ENCODE results near the gene ZNF365. TPM values are rescaled to one million over a fixed set of nuclear protein-coding genes. Genes with fewer than 3 reads are reported as not detected.

Gene ZNF365
- total and polyA plus RNA-seq, 9 of the 15 experiments (the other 6 are each of a cell fraction or from before 2014, with no cell fraction given): 0.03 to 0.04 TPM; not detected in 7

DNA sequence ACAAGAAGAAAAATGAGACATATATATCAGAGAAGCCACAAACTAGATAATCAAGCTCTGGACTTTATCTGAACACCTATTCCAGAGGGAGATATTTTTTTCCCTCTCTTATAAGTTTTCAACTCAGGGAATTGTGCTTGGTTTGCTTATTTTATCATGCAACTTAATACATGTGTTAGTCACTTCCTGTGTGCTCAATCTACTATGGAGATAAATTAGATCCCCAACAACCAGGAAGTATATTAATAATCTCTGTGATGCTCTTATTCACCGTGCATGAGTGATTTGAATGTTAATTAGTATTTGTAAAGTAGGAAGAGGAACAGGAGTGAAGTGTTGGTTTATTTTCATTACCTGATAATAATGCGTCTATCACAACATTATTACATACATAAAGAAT, 38.8 kb upstream of the ZNF365 start:
- no peak for DNase-seq (ENCODE audit: extremely low read depth in 1 of 4, low spot score in 3 of 4)
- Histone ChIP-seq H4K20me1 (replicated peaks; ENCODE audit: control insufficient read depth, insufficient read depth, low read length) (no peaks in the 10 kb centered on the region), H3K27me3 (ENCODE audit: control insufficient read depth in 2 of 2, insufficient read depth in 2 of 2, low read length in 2 of 2) (no peaks in the 10 kb centered on the region), H3K4me2 (ENCODE audit: insufficient read depth, low read length) (no peak overlapping the region), H2AFZ (ENCODE audit: low read depth, low read length) (no peak overlapping the region), H3K4me1 (replicated peaks in 1 of 2; ENCODE audit: control insufficient read depth in 2 of 2, insufficient read depth in 2 of 2, low read length in 2 of 2) (no peaks in the 10 kb centered on the region), H3K4me3 (no peak overlapping the region), H3K9ac (ENCODE audit: insufficient read depth in 1 of 2, low read depth in 2 of 2, low read length in 2 of 2) (no peak overlapping the region), H3K27ac (ENCODE audit: extremely low read depth, low read depth, low read length) (no peak overlapping the region), H3K79me2 (ENCODE audit: control insufficient read depth, insufficient read depth, low read length) (no peaks in the 10 kb centered on the region), H3K9me3 (replicated peaks; ENCODE audit: control insufficient read depth, insufficient read depth, low read depth, low read length) (no peaks in the 10 kb centered on the region; the same call in 1 of the 2 replicates), H3K36me3 (ENCODE audit: control insufficient read depth, insufficient read depth, low read length) (no peaks in the 10 kb centered on the region), H3K9me1 (ENCODE audit: control insufficient read depth, insufficient read depth, low read length) (no peaks in the 10 kb centered on the region)
- no peak for ATAC-seq
- intact Hi-C loops (cut with micrococcal nuclease): no loop called here
- CTCF ChIA-PET (ENCODE audit: low intra/inter-chr PET ratio): no interaction called here
- FAIRE-seq: no peak
- BruUV-seq (replicated peaks): no TSS peak
- in situ Hi-C loops (cut with MboI): no loop called here
- POLR2A ChIA-PET: no interaction called here
- WGBS (ENCODE audit: insufficient coverage, low coverage, missing lambda C conversion rate): 0% methylated on average over 2 of the region's 2 CpGs
- TF ChIP-seq U2AF1 (optimal IDR thresholded peaks at IDR 0.05; ENCODE audit: low read depth, low read length) (no peak), MYNN (IDR thresholded peaks at IDR 0.05) (no peak), MYNN (CRISPR knock-in tag; IDR thresholded peaks at IDR 0.05) (no peak), MAZ (CRISPR knock-in tag; conservative IDR thresholded peaks at IDR 0.05 in 1 of 2, IDR thresholded peaks at IDR 0.05 in 1 of 2) (no peak), BDP1 (IDR thresholded peaks at IDR 0.05; ENCODE audit: insufficient read depth, insufficient read length) (no peak), TAF1 (IDR thresholded peaks at IDR 0.05; ENCODE audit: control insufficient read depth, extremely low read depth, insufficient read depth, low read length, severe bottlenecking) (no peak), ETV1 (tag; conservative IDR thresholded peaks at IDR 0.05; ENCODE audit: low read depth) (no peak), DNMT1 (IDR thresholded peaks at IDR 0.05) (no peak), TRIM28 (IDR thresholded peaks at IDR 0.05) (no peak), NFYB (IDR thresholded peaks at IDR 0.05; ENCODE audit: extremely low read depth, insufficient read length) (no peak), PHF21A (IDR thresholded peaks at IDR 0.05; ENCODE audit: borderline replicate concordance, low read depth) (no peak)
- TF ChIP-seq, protein P1, sequence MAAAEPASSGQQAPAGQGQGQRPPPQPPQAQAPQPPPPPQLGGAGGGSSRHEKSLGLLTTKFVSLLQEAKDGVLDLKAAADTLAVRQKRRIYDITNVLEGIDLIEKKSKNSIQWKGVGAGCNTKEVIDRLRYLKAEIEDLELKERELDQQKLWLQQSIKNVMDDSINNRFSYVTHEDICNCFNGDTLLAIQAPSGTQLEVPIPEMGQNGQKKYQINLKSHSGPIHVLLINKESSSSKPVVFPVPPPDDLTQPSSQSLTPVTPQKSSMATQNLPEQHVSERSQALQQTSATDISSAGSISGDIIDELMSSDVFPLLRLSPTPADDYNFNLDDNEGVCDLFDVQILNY (CRISPR knock-in tag; IDR thresholded peaks at IDR 0.05): no peak
- TF ChIP-seq, protein P2, sequence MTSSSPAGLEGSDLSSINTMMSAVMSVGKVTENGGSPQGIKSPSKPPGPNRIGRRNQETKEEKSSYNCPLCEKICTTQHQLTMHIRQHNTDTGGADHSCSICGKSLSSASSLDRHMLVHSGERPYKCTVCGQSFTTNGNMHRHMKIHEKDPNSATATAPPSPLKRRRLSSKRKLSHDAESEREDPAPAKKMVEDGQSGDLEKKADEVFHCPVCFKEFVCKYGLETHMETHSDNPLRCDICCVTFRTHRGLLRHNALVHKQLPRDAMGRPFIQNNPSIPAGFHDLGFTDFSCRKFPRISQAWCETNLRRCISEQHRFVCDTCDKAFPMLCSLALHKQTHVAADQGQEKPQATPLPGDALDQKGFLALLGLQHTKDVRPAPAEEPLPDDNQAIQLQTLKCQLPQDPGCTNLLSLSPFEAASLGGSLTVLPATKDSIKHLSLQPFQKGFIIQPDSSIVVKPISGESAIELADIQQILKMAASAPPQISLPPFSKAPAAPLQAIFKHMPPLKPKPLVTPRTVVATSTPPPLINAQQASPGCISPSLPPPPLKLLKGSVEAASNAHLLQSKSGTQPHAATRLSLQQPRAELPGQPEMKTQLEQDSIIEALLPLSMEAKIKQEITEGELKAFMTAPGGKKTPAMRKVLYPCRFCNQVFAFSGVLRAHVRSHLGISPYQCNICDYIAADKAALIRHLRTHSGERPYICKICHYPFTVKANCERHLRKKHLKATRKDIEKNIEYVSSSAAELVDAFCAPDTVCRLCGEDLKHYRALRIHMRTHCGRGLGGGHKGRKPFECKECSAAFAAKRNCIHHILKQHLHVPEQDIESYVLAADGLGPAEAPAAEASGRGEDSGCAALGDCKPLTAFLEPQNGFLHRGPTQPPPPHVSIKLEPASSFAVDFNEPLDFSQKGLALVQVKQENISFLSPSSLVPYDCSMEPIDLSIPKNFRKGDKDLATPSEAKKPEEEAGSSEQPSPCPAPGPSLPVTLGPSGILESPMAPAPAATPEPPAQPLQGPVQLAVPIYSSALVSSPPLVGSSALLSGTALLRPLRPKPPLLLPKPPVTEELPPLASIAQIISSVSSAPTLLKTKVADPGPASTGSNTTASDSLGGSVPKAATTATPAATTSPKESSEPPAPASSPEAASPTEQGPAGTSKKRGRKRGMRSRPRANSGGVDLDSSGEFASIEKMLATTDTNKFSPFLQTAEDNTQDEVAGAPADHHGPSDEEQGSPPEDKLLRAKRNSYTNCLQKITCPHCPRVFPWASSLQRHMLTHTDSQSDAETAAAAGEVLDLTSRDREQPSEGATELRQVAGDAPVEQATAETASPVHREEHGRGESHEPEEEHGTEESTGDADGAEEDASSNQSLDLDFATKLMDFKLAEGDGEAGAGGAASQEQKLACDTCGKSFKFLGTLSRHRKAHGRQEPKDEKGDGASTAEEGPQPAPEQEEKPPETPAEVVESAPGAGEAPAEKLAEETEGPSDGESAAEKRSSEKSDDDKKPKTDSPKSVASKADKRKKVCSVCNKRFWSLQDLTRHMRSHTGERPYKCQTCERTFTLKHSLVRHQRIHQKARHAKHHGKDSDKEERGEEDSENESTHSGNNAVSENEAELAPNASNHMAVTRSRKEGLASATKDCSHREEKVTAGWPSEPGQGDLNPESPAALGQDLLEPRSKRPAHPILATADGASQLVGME (CRISPR knock-in tag; IDR thresholded peaks at IDR 0.05): no peak
- TF ChIP-seq, protein P3, sequence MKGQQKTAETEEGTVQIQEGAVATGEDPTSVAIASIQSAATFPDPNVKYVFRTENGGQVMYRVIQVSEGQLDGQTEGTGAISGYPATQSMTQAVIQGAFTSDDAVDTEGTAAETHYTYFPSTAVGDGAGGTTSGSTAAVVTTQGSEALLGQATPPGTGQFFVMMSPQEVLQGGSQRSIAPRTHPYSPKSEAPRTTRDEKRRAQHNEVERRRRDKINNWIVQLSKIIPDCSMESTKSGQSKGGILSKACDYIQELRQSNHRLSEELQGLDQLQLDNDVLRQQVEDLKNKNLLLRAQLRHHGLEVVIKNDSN (CRISPR knock-in tag; IDR thresholded peaks at IDR 0.05): no peak
- TF ChIP-seq, protein P4, sequence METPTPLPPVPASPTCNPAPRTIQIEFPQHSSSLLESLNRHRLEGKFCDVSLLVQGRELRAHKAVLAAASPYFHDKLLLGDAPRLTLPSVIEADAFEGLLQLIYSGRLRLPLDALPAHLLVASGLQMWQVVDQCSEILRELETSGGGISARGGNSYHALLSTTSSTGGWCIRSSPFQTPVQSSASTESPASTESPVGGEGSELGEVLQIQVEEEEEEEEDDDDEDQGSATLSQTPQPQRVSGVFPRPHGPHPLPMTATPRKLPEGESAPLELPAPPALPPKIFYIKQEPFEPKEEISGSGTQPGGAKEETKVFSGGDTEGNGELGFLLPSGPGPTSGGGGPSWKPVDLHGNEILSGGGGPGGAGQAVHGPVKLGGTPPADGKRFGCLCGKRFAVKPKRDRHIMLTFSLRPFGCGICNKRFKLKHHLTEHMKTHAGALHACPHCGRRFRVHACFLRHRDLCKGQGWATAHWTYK (CRISPR knock-in tag; IDR thresholded peaks at IDR 0.05): no peak
